Sciatic nerve (tissue), 2 donors: Measurements from ENCODE around the gene TSPAN9. TPM values are rescaled to one million over a fixed set of nuclear protein-coding genes. Genes with fewer than 3 reads are reported as not detected.

Experiments used
- ATAC-seq: fragments of 200-7000 bp; cut with Tn5 transposase; one replicate; pipeline ENCODE4 v1.9.1; 2020; ENCODE audit warnings: mild to moderate bottlenecking, moderate library complexity
- DNase-seq: peaks from one replicate; pipeline ENCODE4 v3.0.0-alpha.2; 2020; ENCODE audit warnings: low spot score
- intact Hi-C: fragments of 100-400 bp; cut with DNase I; formaldehyde crosslinking; loops from one replicate; pipeline ENCODE4 v1.14.2; 2022
- total RNA-seq: library from RNA; stranded (reverse); fragmentation: NEBNext Ultra II Directional; extraction: Animal tissue kit (Norgen Biotek cat#: 25700); gene quantifications from one replicate; pipeline ENCODE4 v1.2.1, GENCODE V29; 2021
- donor health status: DM: no; HTN: no; CAD: no.
- donor health status: DM: no; HTN: no; CAD: no.

The TSPAN9 gene
- total RNA-seq, 1 donor from 2014 or later: 37.5 TPM

DNA sequence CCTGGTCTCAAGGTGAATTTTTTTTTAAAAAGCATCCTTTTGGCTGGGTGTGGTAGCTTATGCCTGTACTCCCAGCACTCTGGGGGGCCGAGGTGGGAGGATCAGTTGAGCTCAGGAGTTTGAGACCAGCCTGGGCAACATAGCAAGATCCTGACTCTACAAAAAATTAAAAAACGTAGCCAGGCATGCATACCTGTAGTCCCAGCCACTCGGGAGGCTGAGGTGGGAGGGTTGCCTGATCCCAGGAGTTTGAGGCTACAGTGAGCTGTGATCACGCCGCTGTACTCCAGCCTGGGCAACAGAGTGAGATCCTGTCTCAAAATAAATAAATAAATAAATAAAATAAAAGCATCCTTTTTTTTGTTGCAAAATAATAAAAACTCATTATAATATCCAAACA, 12.4 kb downstream of the TSPAN9 start:
- intact Hi-C loops: no loop called here
- DNase-seq (no peak), ATAC-seq (no peak)

DNA sequence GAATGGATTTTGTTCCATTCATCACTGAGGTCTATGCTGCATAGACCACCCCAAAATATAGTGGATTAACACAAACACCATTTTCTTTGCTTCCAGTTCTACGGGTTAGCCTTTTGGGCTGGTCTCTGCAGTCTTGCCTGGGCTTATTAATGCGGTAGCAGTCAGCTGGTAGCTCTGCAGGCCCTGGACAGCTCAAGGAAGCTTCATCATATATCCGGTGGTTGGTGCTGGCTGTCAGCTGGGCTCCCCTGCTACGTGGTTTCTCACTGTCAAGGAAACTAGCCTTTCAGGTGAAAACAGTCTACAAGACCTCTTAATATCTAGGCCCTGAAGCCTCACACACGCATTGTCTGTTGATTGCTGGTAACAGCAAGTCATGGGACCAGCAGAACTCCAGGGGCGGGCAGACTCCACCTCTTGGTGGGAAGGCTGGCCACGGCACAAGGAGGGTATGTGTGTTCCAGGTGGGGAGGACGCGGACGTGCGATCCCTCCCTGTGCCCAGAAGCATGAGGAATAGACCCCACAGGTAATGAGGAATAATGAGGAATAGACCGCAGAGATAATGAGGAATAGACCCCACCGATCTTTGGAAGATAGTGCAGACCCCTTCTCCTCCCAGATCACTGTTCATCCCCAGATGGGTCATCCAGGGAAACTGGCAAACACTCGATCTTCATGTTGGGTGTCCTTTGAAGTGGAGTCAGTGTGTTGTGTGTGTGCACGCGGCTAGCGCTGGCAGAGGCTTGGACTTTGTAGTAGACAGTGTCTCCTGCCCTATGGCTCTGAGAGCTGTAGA, 13.3 kb downstream of the TSPAN9 start:
- ATAC-seq (no peak), DNase-seq (no peak)
- intact Hi-C loops: no loop called here

DNA sequence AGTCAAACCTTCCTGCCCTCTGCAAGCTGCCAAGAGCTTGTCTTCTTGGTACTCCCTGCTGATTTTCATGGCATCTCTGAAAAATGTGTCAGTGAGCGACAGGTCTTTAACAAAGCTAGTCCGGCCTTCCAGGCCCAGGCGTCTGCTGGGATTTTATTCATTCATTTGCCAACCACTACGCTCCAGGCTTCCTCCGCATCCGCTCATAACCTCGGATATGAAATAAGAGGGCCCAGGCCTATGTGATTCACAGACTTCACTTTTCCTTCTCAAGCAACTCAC, 13.8 kb downstream of the TSPAN9 start:
- no peak for DNase-seq
- intact Hi-C loops: no loop called here
- ATAC-seq: no peak

DNA sequence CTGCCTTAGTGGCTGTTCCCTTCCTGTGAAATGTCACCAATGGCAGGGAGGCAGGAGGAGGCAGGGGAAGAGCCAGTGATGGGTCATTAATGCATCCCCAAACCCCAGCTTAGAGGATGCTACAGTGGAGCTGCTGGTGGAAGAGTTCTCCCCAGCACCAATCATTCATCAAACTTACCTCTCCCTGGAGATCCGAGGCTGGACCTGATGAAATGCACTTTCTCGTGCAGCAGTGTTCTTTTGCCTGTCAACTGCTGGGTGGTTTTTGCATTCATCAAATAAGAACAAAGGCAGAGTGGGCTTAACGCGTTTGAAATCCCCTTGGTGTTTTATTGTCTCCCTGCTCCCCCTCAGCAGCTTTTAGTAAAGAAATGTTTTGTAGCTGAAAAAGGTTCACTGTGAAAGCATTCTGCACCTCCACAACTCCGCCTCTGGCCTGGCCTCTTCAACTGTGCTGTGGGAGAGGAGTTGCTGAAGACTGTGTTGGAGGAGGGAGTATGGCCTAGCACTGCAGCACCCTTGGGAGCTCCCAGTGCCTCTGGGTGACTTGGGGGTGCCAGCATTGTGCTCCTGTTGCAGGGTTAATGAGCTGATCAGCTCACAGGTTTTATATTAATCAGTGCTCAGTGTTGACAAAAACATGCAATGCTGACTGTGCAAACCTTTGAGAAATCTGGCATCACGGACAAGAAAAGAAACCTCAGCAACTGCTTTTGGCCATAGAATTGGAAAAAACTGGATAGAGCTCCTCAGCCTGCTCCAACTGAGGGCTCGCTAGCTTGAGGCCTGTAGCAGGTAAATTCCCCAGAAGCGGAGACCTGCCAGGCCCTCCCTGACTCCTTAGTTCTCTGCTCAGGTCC, 14.4 kb downstream of the TSPAN9 start:
- ATAC-seq (peak; percentile 73), DNase-seq (no peak)
- intact Hi-C loops: no loop called here

DNA sequence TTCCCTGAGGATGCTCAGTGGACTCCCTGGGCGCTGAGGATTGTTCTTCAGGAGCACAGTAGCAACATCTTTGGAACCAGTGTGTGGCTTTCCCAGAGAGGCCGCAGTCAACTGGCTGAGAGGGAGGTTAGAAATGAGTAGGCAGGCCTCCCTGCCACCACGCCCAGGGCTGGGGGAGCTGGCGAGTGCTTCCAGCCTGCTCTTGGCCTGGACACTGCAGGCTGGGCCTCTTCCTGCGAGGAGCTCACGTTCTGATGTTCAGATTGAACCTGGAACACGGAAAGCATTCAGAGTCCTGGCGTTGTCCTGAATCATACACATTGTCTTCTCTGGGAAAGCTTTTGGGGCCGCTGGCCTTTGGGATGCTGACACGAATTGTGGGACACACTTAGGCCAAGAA, 15.6 kb downstream of the TSPAN9 start:
- ATAC-seq (no peak), DNase-seq (no peak)
- intact Hi-C loops: no loop called here

DNA sequence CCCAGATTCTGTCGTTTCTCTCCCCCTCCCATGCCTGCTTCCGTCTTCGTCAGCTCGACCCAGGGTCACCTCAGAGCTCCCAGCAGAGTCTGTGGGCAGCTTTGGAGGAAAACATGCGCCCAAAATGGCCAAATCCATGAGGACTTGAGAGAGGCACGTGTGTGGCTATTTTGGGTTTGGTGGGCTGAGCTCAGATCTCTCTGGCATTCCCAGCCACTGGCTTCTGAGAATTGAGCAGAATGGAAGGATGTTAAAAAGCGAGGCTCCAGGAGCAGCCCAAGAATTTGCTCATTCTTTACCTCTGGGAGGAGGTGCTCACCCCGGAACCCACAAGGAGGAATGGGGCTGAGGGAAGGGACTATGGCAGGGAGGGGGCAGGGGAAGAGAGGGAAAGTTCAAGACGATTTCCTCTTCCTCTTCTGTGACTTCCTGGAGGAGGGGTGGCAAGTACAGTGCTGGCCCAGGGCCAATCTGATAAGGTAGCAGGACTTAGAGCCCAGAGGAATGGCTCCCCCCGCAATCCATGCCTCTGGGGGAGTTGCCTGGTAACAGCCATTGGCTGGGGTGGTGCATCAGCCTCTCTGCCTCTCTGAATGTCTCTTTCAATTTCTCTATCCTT, 20.1 kb downstream of the TSPAN9 start:
- peak; percentile 72 for ATAC-seq
- no peak for DNase-seq
- intact Hi-C loops: no loop called here

DNA sequence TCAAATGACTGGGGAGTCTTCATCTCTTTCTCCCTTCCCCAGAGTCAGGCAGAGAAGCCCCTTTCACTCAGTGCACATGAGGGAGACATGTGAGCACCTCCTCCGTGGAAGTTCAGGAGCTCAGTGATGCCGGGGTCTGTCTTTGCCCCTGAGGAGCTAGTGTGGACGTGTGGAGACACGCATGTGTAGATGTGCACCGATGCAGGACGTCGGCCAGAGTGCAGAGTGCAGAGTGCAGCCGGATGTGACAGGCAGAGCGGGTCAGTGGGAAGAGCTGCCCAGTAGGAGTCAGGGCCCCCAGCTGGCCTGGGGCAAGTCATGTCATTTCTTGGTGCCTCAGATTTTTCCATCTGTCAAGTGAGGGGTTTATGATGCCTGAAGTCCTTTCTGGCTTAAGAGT, 20.7 kb downstream of the TSPAN9 start:
- ATAC-seq: peak; percentile 47
- intact Hi-C loops: no loop called here
- no peak for DNase-seq

DNA sequence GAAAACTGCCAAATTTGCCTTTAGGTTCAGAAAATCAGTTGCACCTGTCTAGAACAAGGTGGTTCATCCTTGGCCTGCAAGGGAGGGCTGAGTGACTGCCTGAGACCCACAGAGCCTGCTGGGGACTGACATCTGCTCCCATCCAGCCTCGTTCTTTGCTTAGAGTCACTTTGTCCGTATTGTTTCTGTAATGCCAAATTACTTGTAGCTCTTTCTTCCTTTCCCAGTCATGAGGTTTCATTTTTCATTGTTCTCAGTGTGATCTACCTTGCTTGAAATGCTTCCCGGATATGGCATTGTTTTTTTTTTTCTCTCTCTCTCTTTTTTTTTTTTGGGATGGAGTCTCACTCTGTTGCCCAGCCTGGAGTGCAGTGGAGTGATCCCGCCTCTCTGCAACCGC, 21.3 kb downstream of the TSPAN9 start:
- DNase-seq (no peak), ATAC-seq (no peak)
- intact Hi-C loops: no loop called here

DNA sequence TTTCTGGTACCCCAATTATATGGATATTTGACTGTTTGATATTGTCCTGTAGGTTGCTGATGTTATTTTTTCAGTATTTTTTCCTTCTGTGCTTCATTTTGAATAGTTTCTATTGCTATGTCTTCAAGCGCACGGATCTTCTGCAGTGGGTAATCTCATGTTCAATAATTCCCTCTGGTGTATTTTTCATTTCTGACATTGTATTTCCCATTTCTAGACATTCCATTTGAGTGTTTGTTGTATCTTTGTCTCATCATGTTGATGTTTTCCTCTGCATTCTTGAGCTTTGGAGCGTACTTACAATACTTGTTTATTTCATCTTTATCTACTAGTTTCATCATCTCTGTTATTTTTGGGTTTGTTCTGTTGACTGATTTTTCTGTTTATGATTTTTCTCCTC, 22.0 kb downstream of the TSPAN9 start:
- intact Hi-C loops: no loop called here
- DNase-seq (no peak), ATAC-seq (no peak)

DNA sequence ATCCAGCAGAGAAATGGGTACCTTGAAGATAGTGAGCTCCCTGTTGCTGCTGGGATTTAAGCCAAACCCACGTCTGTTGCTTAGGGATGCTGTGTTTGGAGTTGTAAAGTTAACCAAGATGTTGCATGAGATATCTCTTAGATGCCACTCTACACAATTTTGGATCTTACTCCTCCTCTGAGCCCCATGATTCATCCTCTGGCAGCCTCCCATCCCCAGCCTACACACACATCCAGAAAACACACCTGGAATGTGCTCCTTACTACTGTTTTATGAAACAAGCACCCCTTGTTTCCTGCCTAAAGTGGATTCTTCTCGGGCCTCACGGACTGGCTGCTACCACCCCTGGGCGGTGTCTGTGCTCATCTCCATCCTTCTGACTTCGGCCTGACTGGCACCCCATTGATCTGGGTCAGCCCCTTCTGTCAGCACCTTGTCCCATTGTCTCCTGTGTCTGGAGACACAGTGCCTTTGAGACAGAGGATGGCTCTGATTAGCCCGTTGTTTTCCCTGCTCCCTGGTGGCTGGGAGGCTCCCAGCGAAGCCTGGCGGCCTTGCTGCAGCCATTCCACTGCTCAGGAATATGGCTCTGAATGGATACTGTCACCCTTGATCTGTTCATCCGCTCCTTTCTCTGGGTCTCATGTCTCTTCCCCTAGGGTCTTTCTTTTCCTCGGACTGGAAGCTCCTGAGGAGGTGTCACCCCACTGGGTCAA, 24.3 kb downstream of the TSPAN9 start:
- intact Hi-C loops: no loop called here
- DNase-seq: no peak
- no peak for ATAC-seq

DNA sequence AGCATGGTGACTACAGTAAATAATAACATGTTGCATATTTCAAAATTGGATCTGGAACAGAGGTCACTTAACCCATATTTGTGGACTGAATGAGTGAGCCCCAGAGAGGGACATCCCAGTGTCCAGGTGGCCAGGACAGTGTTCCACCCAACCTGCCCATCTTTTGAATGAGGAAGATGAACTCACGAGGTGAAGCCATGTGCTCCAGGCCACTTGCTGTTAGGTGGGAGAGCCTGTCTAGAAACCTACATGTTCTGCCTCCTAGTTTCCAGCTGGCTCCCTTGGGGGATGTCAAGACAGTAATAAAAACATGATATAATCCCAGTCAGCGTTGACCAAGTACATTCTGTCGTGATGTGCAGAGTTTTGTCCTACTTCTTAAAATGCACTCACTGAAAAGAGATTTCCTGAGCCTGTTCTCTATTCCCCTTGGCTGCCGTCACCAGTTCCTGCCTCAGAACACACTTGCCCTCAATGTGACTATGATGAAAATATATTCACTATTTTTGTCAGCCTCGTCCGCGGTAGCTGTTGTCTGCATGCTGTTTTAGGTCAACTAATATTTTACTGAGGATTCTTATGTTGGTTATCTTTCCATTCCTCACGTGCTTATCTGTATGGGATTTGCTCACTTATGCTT, 25.7 kb downstream of the TSPAN9 start:
- ATAC-seq (peak; percentile 18), DNase-seq (no peak)
- intact Hi-C loops: no loop called here

DNA sequence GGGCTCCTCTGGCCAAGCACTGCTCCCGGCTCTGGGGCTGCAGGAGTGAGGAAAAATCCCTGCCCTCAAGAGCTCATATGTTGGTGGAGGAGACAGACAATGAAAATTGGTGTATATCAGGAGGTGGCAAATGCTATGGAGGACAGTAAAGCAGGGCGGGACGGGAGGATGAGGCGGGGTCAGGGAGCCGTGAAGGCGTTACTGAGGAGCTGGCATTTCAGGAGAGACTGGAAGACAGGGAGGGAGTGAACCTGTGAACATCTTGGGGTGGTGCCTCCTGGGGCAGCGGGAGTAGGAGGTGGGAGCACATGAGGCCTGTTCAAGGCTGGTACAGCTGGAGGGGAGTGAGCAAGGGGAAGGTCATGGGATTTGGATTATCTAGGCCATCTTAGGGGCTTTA, 26.6 kb downstream of the TSPAN9 start:
- no peak for ATAC-seq
- intact Hi-C loops: no loop called here
- DNase-seq: no peak

DNA sequence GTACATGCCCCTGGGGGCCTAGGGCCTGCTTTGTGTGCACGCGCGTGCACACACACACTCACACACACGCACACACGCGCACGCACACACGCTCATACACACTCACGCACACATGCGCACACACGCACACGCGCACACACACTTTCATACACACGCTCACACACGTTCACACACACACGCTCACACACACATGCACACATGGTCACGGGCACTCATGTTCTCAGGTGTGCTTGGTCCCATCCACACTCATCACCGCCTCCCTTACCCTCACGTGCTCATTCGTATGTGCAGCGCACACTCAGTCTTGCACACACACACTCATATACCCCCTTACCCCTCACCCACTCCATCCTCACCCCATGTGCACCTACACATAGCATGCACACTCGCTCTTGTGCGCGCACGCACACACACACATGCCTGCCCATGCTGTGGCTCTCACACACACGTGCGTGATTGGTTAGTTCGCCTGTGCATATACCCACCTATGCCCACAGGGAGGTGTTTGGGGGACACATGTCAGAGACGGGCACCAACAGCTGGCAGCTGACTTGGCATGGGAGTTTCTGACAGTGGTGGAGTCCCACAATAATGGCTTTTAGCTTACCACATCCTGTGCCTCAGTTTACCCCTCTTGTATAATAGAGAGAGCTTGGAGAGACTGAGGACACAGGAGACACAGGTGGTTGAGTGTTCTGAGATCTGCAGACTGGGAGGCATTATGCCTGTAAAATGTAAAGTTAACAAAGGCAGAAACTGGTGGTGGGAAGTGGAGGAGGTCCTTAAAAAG, 28.7 kb downstream of the TSPAN9 start:
- intact Hi-C loops: no loop called here

DNA sequence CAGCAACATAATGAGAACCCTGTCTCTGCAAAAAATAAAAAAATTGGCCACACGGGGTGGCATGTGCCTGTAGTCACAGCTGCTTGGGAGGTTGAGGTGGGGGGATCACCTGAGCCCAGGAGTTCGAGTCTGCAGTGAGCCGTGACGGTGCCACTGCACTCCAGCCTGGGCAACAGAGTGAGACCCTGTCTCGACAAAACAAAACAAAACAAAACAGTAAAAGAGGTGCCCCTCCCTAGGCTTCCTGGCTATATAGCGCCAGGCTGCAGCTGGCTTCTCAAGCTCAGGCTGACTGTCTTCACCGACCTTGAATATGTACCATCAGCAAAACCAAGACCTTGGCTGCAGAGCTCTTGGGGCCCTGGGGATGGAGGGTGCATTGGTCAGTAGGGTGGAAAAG, 29.4 kb downstream of the TSPAN9 start:
- ATAC-seq: no peak
- intact Hi-C loops: no loop called here

More for the DNA sequence above, 28.7 kb downstream of the TSPAN9 start:
- ATAC-seq (no peak), DNase-seq (no peak)

DNA sequence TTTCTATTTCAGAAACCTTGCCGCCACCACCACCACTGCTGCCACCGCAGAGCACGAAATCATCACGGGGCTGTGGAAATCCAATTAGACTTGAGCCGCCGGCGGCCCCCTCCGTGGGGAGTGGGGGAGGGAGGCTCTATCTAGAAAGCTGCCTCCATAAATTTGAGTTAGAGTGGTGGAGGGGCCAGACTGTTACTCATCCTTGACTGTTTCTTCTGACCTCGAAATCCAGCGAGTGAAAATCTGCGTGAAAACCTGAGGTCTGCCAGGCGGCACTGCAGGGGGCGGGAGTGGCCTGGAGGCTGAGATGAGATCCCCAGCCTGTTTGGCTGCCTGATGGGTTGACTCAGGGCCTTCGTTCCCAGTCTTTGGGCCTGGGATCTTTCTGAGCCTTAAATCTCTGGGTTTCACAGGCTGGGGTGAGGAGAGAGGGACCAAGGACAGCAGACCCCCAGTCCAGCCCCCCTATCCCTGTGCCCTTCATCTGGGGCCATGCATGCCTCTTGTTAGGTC, 29.9 kb downstream of the TSPAN9 start:
- intact Hi-C loops: no loop called here
- no peak for ATAC-seq
- DNase-seq: no peak

More for the DNA sequence above, 29.4 kb downstream of the TSPAN9 start:
- no peak for DNase-seq

DNA sequence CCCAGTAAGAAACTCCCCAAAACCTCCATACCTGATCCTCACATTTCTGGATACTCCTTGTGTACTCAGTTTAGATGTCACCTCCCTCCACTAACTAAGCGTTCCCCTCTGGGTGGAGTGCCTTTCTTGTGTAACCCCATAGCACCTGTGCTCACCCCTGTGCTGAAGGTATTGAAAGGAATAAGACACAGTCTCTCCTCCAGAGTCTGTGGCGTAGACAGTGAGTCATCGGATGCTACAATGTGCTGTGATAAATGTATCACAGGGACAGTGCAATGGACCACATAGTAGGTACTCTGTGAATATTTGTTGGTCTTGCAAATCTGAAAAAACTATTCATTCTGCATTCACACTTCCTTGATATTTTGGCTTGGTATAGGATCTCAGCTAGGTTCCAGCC, 30.8 kb downstream of the TSPAN9 start:
- ATAC-seq: no peak
- intact Hi-C loops: no loop called here
- DNase-seq: no peak

DNA sequence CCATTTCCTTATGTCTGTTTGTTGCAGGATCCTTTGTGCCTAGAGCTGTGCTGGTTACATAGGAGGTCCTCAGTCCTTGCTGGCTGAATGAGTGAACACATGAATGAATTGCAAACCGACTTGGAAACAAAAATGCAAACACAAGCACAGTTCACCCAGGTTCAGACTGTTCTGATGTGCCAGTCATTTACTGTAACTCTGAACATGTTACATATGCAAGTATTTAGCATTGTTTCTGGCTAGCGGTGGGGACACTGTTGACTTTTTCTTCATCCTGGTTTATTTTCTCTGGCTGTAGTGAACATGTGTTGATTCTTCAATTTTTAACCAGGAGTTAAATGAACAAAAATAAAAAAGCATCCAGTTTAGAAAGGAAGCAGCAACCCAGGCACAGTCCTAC, 33.4 kb downstream of the TSPAN9 start:
- ATAC-seq (no peak), DNase-seq (no peak)
- intact Hi-C loops: no loop called here

DNA sequence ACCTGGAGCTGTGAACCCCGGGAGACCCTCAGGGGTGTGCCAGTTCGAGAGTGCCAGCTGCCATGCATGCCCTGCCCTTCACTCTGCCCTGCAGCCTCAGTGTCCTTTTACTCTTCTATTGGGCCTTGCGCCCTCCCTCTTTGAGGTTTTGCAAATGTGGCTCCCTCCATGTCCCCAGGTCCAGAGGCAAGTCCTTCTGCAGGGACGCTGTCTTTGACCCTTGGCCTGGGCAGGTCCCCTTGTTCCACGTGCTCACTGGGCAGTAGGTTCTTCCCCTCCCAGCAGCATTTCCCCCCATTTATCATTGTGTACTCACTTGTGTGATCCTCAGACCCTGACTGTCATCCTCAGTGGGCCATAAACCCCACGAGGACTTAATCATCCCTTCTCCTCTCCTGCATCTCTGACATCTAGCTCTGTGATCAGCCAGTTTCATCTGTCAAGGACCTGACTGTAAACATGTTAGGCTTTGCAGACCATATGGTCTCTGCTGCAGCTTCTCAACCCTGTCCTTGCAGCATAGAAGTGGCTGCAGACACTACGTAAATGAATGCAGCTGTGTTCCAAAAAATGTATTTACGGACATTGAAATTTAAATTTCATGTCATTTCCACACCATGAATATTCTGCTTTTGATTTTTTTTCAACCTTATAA, 36.6 kb downstream of the TSPAN9 start:
- DNase-seq (no peak), ATAC-seq (no peak)
- intact Hi-C loops: no loop called here
